ENCODE data around the gene PTPRA. TPM values are rescaled to one million over a fixed set of nuclear protein-coding genes. Genes with fewer than 3 reads are reported as not detected.

PTPRA gene
- total and polyA plus RNA-seq, 2 of the 13 experiments (the other 11 are each of a cell fraction or from before 2014, with no cell fraction given): 47.2 to 127 TPM

GRCh38 chr20:2840138-2840966 is 32.9 kb upstream of the PTPRA start, which contains the start of the genes PCED1A and VPS16 (continued):
- TF ChIP-seq BORCS8-MEF2B (CRISPR knock-in tag; IDR thresholded peaks at IDR 0.05) (peak; percentile 98), DZIP1 (CRISPR knock-in tag; IDR thresholded peaks at IDR 0.05) (peak; percentile 73), RELA (CRISPR knock-in tag; IDR thresholded peaks at IDR 0.05) (0 out of 2 replicates have a peak, but pooled peaks have one; percentile 28), ZNF121 (CRISPR knock-in tag; IDR thresholded peaks at IDR 0.05) (0 out of 2 replicates have a peak, but pooled peaks have one; percentile 45), MLLT10 (CRISPR knock-in tag; IDR thresholded peaks at IDR 0.05) (0 out of 2 replicates have a peak, but pooled peaks have one; percentile 4), ARID4A (CRISPR knock-in tag; IDR thresholded peaks at IDR 0.05; ENCODE audit: borderline replicate concordance) (peak; percentile 98), EP300 (IDR thresholded peaks at IDR 0.05; ENCODE audit: low read depth in 2 of 2, low read length in 2 of 2) (no peak), EP300 (CRISPR knock-in tag; IDR thresholded peaks at IDR 0.05; ENCODE audit: borderline replicate concordance) (no peak), ZNF276 (CRISPR knock-in tag; IDR thresholded peaks at IDR 0.05; ENCODE audit: low read depth) (peak; percentile 93), ELF3 (CRISPR knock-in tag; IDR thresholded peaks at IDR 0.05) (peak; percentile 92), E2F2 (CRISPR knock-in tag; IDR thresholded peaks at IDR 0.05; ENCODE audit: borderline replicate concordance) (peak; percentile 93; the same call in 1 of the 2 replicates), E2F5 (CRISPR knock-in tag; conservative IDR thresholded peaks at IDR 0.05) (peak; percentile 87), ZNF562 (CRISPR knock-in tag; IDR thresholded peaks at IDR 0.05; ENCODE audit: borderline replicate concordance) (peak; percentile 42; the same call in 1 of the 2 replicates), RXRB (CRISPR knock-in tag; IDR thresholded peaks at IDR 0.05; ENCODE audit: borderline replicate concordance) (peak; percentile 58), ZNF816 (CRISPR knock-in tag; IDR thresholded peaks at IDR 0.05; ENCODE audit: borderline replicate concordance) (peak; percentile 66; the same call in 1 of the 2 replicates), ZFX (CRISPR knock-in tag; IDR thresholded peaks at IDR 0.05; ENCODE audit: low read depth) (peak; percentile 99), PAWR (CRISPR knock-in tag; IDR thresholded peaks at IDR 0.05; ENCODE audit: borderline replicate concordance) (peak; percentile 95; the same call in 1 of the 2 replicates)
